ENCODE measurements around the gene APOBEC3B.
"Not testable (repeated sequence)": the region's sequence is repeated elsewhere in the genome, so short reads cannot be mapped to it uniquely, and the experiment has no call there.

Gene APOBEC3B

GRCh38 chr22:38938925-38939324 is 43.2 kb upstream of the APOBEC3B start:
- no peak overlapping the region for H3K27ac ChIP-seq
- no peak for TF ChIP-seq ZFX (IDR thresholded peaks at IDR 0.05; ENCODE audit: borderline replicate concordance)
- TF ChIP-seq, protein P1, sequence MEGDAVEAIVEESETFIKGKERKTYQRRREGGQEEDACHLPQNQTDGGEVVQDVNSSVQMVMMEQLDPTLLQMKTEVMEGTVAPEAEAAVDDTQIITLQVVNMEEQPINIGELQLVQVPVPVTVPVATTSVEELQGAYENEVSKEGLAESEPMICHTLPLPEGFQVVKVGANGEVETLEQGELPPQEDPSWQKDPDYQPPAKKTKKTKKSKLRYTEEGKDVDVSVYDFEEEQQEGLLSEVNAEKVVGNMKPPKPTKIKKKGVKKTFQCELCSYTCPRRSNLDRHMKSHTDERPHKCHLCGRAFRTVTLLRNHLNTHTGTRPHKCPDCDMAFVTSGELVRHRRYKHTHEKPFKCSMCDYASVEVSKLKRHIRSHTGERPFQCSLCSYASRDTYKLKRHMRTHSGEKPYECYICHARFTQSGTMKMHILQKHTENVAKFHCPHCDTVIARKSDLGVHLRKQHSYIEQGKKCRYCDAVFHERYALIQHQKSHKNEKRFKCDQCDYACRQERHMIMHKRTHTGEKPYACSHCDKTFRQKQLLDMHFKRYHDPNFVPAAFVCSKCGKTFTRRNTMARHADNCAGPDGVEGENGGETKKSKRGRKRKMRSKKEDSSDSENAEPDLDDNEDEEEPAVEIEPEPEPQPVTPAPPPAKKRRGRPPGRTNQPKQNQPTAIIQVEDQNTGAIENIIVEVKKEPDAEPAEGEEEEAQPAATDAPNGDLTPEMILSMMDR (IDR thresholded peaks at IDR 0.05) = no peak

- no peak overlapping the region for H3K27ac ChIP-seq
- no peak for TF ChIP-seq ZFX (IDR thresholded peaks at IDR 0.05; ENCODE audit: borderline replicate concordance)
- TF ChIP-seq, protein P1 (IDR thresholded peaks at IDR 0.05) = no peak
These were observed 41.2 kb upstream of the APOBEC3B start for GRCh38 chr22:38940811-38941384.

GRCh38 chr22:38941488-38941987 is 40.6 kb upstream of the APOBEC3B start:
- H3K27ac ChIP-seq = no peak overlapping the region
- TF ChIP-seq, protein P1 (IDR thresholded peaks at IDR 0.05) = no peak
- TF ChIP-seq ZFX (IDR thresholded peaks at IDR 0.05; ENCODE audit: borderline replicate concordance) = no peak

- no peak for TF ChIP-seq ZFX (IDR thresholded peaks at IDR 0.05; ENCODE audit: borderline replicate concordance)
- TF ChIP-seq, protein P1 (IDR thresholded peaks at IDR 0.05) = no peak
- no peak overlapping the region for H3K27ac ChIP-seq
These were observed 39.4 kb upstream of the APOBEC3B start for GRCh38 chr22:38942702-38943101.

DNA sequence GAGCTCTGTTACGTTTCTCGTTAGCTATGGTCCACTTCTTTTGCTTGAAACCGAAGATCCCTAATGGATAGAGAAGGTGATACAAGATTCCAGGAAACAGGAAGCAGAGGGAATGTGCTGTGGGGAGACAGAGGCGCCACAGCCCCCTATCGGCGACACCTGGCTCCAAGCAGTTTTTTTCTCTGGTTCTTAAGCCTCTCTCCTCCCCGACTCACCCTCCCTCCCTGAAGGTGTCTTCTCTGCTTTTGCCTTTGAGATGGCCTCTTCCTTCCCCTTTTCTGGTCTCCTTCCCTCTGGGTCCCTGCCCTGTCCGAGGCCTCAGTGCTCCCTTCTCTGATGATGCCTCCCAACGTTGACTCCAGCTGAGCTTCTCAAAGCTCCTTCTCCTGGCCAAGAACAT is 38.9 kb upstream of the APOBEC3B start:
- H3K27ac ChIP-seq = no peak overlapping the region
- TF ChIP-seq, protein P1 (IDR thresholded peaks at IDR 0.05) = peak; percentile 16; the same call in 1 of the 2 replicates
- no peak for TF ChIP-seq ZFX (IDR thresholded peaks at IDR 0.05; ENCODE audit: borderline replicate concordance)

DNA sequence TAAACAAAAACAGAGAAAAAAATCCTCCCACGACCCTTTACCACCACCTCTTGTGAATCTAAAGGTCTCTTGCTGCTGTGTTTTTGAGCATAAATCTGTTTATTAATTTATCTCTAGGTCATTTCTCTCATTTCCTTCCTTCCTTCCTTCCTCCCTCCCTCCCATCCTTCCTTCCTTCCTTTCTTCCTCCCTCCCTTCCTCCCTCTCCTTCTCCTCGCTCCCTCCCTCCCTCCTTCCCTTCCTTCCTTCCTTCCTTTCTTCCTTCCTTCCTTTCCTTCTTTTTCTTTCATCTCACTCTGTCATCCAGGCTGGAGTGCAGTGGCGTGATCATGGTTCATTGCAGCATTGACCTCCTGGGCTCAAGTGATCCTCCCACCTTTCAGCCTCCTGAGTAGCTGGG is 38.3 kb upstream of the APOBEC3B start:
- H3K27ac ChIP-seq = no peak overlapping the region
- TF ChIP-seq, protein P1 (IDR thresholded peaks at IDR 0.05) = no peak
- no peak for TF ChIP-seq ZFX (IDR thresholded peaks at IDR 0.05; ENCODE audit: borderline replicate concordance)

GRCh38 chr22:38944653-38945052 is 37.5 kb upstream of the APOBEC3B start:
- TF ChIP-seq ZFX (IDR thresholded peaks at IDR 0.05; ENCODE audit: borderline replicate concordance) = no peak
- TF ChIP-seq, protein P1 (IDR thresholded peaks at IDR 0.05) = no peak
- H3K27ac ChIP-seq = no peak overlapping the region

DNA sequence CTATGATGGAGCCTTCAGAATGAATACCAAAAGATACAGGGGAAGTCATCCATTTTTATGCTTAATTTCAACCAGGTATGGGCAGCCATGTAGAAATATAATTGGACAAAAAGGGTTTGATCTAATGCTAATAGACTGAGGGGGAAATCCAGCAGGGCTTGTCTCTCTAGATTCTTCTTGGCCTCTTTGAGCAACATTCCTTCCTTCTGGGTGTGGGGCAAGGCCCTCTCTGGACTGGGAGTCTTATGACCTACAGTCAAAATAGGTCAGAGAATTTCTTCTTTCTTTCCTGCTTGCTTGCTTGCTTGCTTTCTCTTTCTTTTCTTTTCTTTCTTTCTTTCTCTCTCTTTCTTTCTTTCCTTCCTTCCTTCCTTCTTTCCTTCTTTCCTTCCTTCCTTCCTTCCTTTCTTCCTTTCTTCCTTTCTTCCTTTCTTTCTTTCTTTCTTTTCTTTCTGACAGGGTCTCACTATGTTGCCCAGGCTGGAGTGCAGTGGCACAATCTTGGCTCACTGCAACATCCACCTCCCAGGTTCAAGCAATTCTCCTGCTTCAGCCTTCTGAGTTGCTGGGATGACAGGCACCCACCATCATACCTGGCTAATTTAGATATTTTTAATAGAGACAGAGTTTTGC is 36.3 kb upstream of the APOBEC3B start:
- H3K27ac ChIP-seq = not testable (repeated sequence)
